Testis (tissue), 3 donors: ENCODE data around the gene IRF9. TPM values are rescaled to one million over a fixed set of nuclear protein-coding genes. Genes with fewer than 3 reads are reported as not detected.

Experiments
- DNase-seq: peaks from one replicate; pipeline ENCODE4 v3.0.0-alpha.2; 2019
- H3K27ac ChIP-seq, 2 donors: fragments of 200-600 bp; sonication (generic); one replicate each; pipeline ENCODE4 v1.5.1; 2019
- H3K27me3 ChIP-seq: fragments of 200-600 bp; sonication (generic); one replicate; pipeline ENCODE4 v1.5.1; 2019
- H3K36me3 ChIP-seq: fragments of 200-600 bp; sonication (generic); one replicate; pipeline ENCODE4 v1.5.1; 2017; ENCODE audit warnings: low read depth; ENCODE audit errors: missing control alignments
- H3K4me1 ChIP-seq: fragments of 200-600 bp; sonication (generic); one replicate; pipeline ENCODE4 v1.5.1; 2019
- H3K4me3 ChIP-seq, 2 donors: fragments of 200-600 bp; sonication (generic); one replicate each; pipeline ENCODE4 v1.5.1; 2017 to 2019
- H3K9me3 ChIP-seq: fragments of 200-600 bp; sonication (generic); one replicate; pipeline ENCODE4 v1.5.1; 2017
- POLR2A ChIP-seq: fragments of 450-650 bp; IDR thresholded peaks from one replicate; pipeline ENCODE4 v1.6.1; 2017; ENCODE audit warnings: antibody characterized with exemption, mild to moderate bottlenecking, moderate library complexity
- WGBS, 2 donors: methylation state at CpG; one replicate each; pipeline ENCODE4 v1.1.5; 2018; 5-methylcytosine and 5-hydroxymethylcytosine counted together
- intact Hi-C: fragments of 100-400 bp; cut with DNase I; formaldehyde crosslinking; loops from one replicate; pipeline ENCODE4 v1.15.1; 2023; ENCODE audit warnings: low total_unique reads
- polyA plus RNA-seq: library from polyadenylated mRNA; stranded (reverse); fragments of 350-450 nt; fragmentation: Illumina TruSeq; extraction: RNeasy Lipid Tissue Mini Kit (QIAGEN cat#74804); gene quantifications from one replicate; pipeline ENCODE4 v1.2.3, GENCODE V29; 2014; ENCODE audit warnings: low read depth, low replicate concordance; ENCODE audit not compliant: insufficient read depth
- total RNA-seq, 2 donors: library from RNA; depleted of rRNA; stranded (reverse); fragments of >200 nt; gene quantifications; one replicate each; pipeline ENCODE4 v1.2.3, GENCODE V29; 2016
- TF ChIP-seq, protein P1 (sequence below), 3 experiments: fragments of 450-650 bp in 2 of 3; fragments of 200-600 bp in 1 of 3; sonication (generic) in 1 of 3; IDR thresholded peaks; one replicate each; pipeline ENCODE4 v1.5.1; 2016 to 2019; ENCODE audit warnings: antibody characterized with exemption in 3 of 3, mild to moderate bottlenecking in 2 of 3, moderate library complexity in 1 of 3

Gene IRF9
- total and polyA plus RNA-seq, 3 donors from 2014 or later = 45.7 to 74.8 (median 56.2) TPM

DNA sequence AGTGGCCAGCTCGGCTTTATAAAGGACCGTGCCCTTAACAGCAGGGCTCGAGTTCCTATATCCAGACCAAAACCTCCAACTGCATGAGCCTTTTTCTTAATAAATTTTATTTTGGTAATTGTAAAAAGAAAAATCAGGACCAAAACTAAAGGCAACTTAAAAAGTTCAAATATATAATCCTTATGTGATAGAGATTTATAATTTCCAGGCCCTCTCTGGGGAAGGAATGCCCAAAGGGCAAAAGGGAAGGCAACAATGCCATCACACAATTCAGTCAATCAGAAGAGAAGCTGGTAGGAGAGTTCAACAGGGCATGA, 28.0 kb downstream of the IRF9 start:
- H3K27ac ChIP-seq = peak overlapping the region in 1 of 2 donors; percentile 52
- no peak for TF ChIP-seq POLR2A
- TF ChIP-seq, protein P1, sequence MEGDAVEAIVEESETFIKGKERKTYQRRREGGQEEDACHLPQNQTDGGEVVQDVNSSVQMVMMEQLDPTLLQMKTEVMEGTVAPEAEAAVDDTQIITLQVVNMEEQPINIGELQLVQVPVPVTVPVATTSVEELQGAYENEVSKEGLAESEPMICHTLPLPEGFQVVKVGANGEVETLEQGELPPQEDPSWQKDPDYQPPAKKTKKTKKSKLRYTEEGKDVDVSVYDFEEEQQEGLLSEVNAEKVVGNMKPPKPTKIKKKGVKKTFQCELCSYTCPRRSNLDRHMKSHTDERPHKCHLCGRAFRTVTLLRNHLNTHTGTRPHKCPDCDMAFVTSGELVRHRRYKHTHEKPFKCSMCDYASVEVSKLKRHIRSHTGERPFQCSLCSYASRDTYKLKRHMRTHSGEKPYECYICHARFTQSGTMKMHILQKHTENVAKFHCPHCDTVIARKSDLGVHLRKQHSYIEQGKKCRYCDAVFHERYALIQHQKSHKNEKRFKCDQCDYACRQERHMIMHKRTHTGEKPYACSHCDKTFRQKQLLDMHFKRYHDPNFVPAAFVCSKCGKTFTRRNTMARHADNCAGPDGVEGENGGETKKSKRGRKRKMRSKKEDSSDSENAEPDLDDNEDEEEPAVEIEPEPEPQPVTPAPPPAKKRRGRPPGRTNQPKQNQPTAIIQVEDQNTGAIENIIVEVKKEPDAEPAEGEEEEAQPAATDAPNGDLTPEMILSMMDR (IDR thresholded peaks at IDR 0.05) = no peak
- peak overlapping the region in 1 of 2 donors; percentile 76 for H3K4me3 ChIP-seq
- no peak for DNase-seq
- intact Hi-C loops = no loop called here
- 0 to 3% methylated on average over 3 of the region's 3 CpGs for WGBS, 2 donors
- H3K36me3 ChIP-seq = no peaks in the 10 kb centered on the region
- H3K4me1 ChIP-seq = peaks cover 9% of the 10 kb centered on the region
- no peaks in the 10 kb centered on the region for H3K9me3 ChIP-seq
- H3K27me3 ChIP-seq = no peaks in the 10 kb centered on the region

DNA sequence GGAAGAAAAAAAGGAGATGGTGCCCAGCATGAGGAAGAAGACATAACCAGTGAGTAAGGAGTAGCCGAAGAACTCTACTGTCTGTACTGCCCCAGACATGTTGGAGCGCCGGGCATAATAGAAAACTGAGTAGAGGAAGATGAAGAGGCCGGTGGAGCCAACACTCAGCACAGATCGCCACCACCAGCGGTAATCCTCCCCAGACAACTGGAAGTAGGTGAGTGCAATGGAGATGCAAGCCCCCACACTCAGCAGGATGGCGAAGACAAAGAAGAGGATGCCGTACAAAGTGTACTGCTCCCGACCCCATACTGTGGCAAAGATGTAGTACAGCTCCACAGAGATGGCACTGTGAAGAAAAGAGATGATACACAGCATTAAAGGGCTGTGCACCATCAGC, 28.4 kb downstream of the IRF9 start:
- peaks cover 10% of the 10 kb centered on the region for H3K4me1 ChIP-seq
- no peaks in the 10 kb centered on the region for H3K36me3 ChIP-seq
- H3K9me3 ChIP-seq = no peaks in the 10 kb centered on the region
- intact Hi-C loops = no loop called here
- no peaks in the 10 kb centered on the region for H3K27me3 ChIP-seq
- DNase-seq = no peak
- 88 to 92% methylated on average over 9 of the region's 9 CpGs for WGBS, 2 donors
- no peak overlapping the region for H3K4me3 ChIP-seq
- TF ChIP-seq, protein P1 (IDR thresholded peaks at IDR 0.05) = no peak
- TF ChIP-seq POLR2A = no peak
- no peak overlapping the region for H3K27ac ChIP-seq

DNA sequence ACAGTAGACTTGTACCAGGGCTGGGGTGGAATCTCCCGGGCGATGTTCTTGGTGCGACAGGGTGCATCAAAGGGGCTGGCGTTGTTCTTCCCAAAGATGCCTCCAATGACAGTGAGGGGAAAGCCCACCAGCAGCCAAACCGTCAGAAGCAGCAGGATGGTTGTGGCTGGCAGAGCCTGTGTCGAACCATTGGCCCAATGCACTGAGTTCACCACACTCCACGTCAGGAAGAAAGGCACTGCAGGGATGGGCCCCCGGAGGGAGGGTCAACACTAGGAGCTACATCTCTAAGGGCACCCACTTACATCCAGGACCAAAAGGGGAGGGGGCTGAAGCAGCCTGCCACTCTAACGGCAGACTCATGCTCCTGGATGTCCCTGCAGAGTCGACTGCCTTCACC, 29.4 kb downstream of the IRF9 start:
- Histone ChIP-seq H3K27me3 (no peaks in the 10 kb centered on the region), H3K4me1 (peaks cover 14% of the 10 kb centered on the region), H3K9me3 (no peaks in the 10 kb centered on the region), H3K27ac (no peak overlapping the region), H3K4me3 (no peak overlapping the region), H3K36me3 (no peaks in the 10 kb centered on the region)
- no peak for TF ChIP-seq POLR2A
- TF ChIP-seq, protein P1 (IDR thresholded peaks at IDR 0.05) = no peak
- 88 to 94% methylated on average over 6 to 10 of the region's 10 CpGs for WGBS, 2 donors
- intact Hi-C loops = no loop called here
- DNase-seq = no peak

DNA sequence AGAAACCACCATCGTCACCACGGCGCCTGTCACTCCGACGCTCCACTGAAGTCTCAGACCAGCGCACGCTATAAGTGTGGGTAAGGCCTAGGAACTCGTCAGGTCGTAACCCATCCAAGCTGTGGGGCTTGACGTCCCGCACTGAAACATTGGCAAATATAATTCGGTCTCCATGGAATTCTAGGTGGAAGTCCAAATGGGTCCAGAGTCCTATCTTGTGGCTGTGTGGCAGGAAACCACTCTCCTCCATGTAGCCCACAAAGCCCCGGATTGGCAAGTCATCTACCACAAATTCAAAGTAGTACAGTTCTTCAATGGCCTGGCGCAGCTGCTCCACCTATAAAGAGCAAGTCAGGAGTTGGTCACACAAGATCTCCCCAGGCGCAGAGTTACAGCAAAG, 31.9 kb downstream of the IRF9 start:
- H3K4me3 ChIP-seq = no peak overlapping the region
- whole genome bisulfite sequencing, 2 donors = 91 to 96% methylated on average over 12 to 15 of the region's 15 CpGs
- no peak overlapping the region for H3K27ac ChIP-seq
- no peaks in the 10 kb centered on the region for H3K9me3 ChIP-seq
- no peak for DNase-seq
- intact Hi-C loops = no loop called here
- H3K27me3 ChIP-seq = no peaks in the 10 kb centered on the region
- TF ChIP-seq, protein P1 (IDR thresholded peaks at IDR 0.05) = no peak
- no peak for TF ChIP-seq POLR2A
- H3K4me1 ChIP-seq = peaks cover 15% of the 10 kb centered on the region
- no peaks in the 10 kb centered on the region for H3K36me3 ChIP-seq

DNA sequence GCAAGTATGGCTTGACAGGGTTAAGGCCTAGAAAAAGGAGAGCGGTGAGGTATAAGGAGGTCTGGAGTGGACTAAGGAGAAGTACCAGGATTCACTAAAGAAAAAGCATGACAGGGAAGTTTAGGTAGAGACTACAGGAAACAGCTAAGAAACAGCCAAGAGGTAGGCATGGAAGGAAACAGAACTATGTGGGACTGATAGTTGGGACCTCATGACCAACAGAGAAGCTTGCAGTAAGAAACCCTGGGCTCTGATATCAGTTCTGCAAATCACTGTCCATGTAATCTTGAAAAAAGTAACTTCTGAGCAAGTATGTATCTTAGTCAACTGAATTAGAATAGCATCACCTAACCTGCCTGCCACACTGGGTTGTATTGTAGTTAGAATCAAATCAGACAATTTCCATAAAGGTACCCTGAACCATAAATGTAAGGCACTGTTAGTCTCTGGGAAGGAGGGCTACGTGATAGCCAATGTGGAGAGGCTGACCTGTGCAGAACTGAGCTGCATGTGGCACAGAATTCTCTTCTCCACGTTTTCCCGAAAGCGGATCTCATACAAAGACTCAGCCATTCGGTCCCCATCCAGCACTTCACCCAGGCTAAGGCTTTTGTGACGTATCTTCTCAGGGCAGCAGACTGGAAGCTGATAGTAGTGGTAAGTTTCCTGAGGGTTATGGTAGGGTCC, 33.3 kb downstream of the IRF9 start:
- H3K36me3 ChIP-seq = no peaks in the 10 kb centered on the region
- H3K4me1 ChIP-seq = peaks cover 12% of the 10 kb centered on the region
- peak overlapping the region; percentile 72 to 98 for H3K4me3 ChIP-seq
- intact Hi-C loops = no loop called here
- DNase-seq = no peak
- no peak for TF ChIP-seq POLR2A
- TF ChIP-seq, protein P1 (IDR thresholded peaks at IDR 0.05) = no peak
- H3K9me3 ChIP-seq = no peaks in the 10 kb centered on the region
- no peaks in the 10 kb centered on the region for H3K27me3 ChIP-seq
- 57 to 59% methylated on average over 7 of the region's 7 CpGs for WGBS, 2 donors
- peak overlapping the region; percentile 96 to 98 for H3K27ac ChIP-seq
